ENCODE measurements around the gene ARSB. TPM values are rescaled to one million over a fixed set of nuclear protein-coding genes. Genes with fewer than 3 reads are reported as not detected.

The ARSB gene
- total RNA-seq, 1 donor from 2014 or later, result 16.7 TPM

DNA sequence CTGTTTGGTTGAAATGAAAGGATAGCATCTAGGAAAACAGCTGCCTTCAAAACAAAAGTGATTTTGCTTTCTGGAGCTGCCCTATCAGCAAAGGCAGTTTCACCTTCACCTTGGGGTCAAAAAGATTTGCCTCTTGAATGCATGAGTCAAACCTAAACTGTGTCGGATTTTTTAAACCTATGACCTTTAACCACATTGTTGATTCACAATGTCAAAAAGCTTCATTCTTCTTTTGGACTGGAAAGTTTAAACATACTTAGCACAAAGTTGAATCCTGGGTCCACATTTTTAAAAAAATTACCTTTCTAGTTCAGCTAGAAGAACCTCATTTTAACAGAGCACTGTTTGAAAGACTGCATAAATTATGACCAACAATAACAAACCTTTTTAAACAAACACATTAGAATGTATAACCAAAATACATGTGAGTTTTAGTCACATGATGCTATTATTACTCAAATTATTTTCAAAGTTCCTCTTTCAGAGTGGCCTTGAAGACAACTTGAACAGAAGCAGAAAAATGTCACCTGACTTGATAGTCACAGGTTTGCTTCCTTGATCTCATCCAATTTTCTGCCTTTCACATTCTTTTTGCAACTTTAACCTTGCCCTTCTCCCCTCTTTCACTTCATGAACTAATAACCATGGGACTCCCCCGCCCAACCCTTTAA, 226.8 kb downstream of the ARSB start:
- DNase-seq (ENCODE audit: low read depth), result no peak
- no peak overlapping the region for H3K4me3 ChIP-seq (ENCODE audit: low read depth, low read length)
- TF ChIP-seq, protein P1, sequence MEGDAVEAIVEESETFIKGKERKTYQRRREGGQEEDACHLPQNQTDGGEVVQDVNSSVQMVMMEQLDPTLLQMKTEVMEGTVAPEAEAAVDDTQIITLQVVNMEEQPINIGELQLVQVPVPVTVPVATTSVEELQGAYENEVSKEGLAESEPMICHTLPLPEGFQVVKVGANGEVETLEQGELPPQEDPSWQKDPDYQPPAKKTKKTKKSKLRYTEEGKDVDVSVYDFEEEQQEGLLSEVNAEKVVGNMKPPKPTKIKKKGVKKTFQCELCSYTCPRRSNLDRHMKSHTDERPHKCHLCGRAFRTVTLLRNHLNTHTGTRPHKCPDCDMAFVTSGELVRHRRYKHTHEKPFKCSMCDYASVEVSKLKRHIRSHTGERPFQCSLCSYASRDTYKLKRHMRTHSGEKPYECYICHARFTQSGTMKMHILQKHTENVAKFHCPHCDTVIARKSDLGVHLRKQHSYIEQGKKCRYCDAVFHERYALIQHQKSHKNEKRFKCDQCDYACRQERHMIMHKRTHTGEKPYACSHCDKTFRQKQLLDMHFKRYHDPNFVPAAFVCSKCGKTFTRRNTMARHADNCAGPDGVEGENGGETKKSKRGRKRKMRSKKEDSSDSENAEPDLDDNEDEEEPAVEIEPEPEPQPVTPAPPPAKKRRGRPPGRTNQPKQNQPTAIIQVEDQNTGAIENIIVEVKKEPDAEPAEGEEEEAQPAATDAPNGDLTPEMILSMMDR (conservative IDR thresholded peaks at IDR 0.05; ENCODE audit: low read depth, low read length), result no peak

DNA sequence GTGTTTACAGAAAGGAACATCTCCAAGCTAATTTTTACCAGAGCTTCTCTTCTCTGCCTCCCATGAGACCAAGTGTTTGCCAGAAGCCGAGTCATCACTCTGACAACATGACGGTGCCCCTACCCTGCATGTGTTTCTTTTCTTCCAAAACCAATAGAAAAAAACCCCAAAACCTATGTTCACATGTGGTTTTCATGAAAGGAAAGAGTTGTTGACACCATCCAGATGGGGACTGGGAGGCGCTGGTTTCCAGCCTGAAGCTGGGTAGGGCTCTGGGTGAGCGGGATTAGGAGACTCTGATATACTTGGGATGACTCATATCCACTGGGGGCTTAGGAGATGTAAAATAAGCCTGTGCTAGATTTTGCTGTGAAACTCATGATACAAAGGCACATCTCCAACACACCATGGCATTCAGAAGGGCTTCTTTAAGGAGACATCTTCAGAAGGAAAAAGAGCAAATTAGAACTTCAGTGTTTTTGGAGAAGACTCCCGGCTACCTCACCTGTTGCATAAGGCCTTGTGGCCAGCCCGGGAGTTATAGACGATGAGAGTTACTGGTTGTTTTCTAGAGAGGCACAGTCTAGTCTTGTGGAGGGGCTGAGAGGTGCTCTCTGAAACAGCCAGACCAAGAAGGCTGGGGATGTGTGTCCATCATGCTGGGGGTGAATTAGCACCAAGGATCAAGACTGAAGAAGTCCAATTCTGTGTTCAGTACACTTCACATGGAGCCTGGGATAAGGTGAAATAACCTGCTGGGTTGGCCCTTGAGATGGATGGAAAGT, 227.6 kb downstream of the ARSB start:
- TF ChIP-seq, protein P1 (conservative IDR thresholded peaks at IDR 0.05; ENCODE audit: low read depth, low read length), result no peak
- no peak overlapping the region for H3K4me3 ChIP-seq (ENCODE audit: low read depth, low read length)
- no peak for DNase-seq (ENCODE audit: low read depth)

DNA sequence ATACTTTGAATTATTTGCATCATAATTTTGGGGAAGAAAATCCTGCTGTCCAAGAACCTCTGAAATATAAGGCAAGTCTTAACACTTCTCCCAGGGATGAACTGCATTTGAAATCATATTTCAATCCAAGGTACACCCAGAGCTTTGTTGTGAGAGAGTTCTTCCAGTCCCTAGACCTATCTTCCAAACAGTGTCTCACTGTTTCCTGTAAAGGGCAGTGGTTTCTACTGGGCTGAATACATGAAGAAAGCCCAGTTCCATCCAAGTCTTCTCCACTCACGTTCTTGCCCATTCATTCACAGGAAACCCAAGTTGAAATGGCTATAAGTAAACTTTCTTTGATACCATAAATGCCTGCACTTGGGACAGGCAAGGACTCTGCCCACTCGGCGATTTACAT, 228.3 kb downstream of the ARSB start:
- TF ChIP-seq, protein P1 (conservative IDR thresholded peaks at IDR 0.05; ENCODE audit: low read depth, low read length), result no peak
- DNase-seq (ENCODE audit: low read depth), result no peak
- H3K4me3 ChIP-seq (ENCODE audit: low read depth, low read length), result no peak overlapping the region

GRCh38 chr5:78755822-78756429, 229.2 kb downstream of the ARSB start:
- no peak for DNase-seq (ENCODE audit: low read depth)
- H3K4me3 ChIP-seq (ENCODE audit: low read depth, low read length), result no peak overlapping the region
- TF ChIP-seq, protein P1 (conservative IDR thresholded peaks at IDR 0.05; ENCODE audit: low read depth, low read length), result no peak

- DNase-seq (ENCODE audit: low read depth), result no peak
- TF ChIP-seq, protein P1 (conservative IDR thresholded peaks at IDR 0.05; ENCODE audit: low read depth, low read length), result no peak
These were observed 230.5 kb downstream of the ARSB start for GRCh38 chr5:78754655-78755054.

DNA sequence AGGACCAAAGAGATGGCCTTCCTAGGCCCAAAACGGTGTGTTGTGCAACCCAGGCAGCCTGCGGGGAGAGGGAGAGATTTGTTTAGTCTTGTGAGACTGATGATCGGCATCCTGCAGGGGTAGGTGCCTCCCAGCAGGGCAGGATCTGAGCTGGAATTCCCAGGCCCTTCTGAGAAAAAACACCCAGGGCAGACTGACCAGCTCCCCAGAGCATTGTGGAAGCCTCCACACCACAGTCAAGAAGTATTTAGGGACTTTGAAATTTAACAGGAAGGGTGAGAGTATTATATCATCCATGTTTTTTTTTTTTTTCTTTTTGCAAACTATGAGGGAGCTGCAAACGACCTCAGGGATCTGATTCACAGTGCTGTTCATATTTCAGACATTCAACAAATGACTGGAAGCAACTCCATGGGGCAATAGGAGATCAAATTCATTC, 232.0 kb downstream of the ARSB start:
- no peak for DNase-seq (ENCODE audit: low read depth)
- no peak overlapping the region for H3K4me3 ChIP-seq (ENCODE audit: low read depth, low read length)
- TF ChIP-seq, protein P1 (conservative IDR thresholded peaks at IDR 0.05; ENCODE audit: low read depth, low read length), result no peak

More at GRCh38 chr5:78754655-78755054, 230.5 kb downstream of the ARSB start:
- no peak overlapping the region for H3K4me3 ChIP-seq (ENCODE audit: low read depth, low read length)

All from epithelial cell of proximal tubule (primary cell).